AG04450 (cell line): ENCODE measurements around the gene AGBL5. TPM values are rescaled to one million over a fixed set of nuclear protein-coding genes. Genes with fewer than 3 reads are reported as not detected.
A peak's percentile ranks its signal among the peaks of the same experiment; 100 is the strongest.

Experiments
- CTCF ChIA-PET: fragments of 300-600, 350-600 bp; formaldehyde crosslinking; extraction: SDS; loops from one replicate; lab custom pipeline; 2022; ENCODE audit warnings: antibody characterized with exemption, inconsistent platforms; lab: Charles Lee
- POLR2A ChIA-PET: fragments of 350-600 bp; formaldehyde crosslinking; extraction: SDS; loops from one replicate; lab custom pipeline; 2021; ENCODE audit warnings: antibody characterized with exemption, inconsistent platforms; lab: Yijun Ruan, JAX
- DNase-seq: peaks from one replicate; pipeline ENCODE4 v3.0.0-alpha.2; 2011; ENCODE audit warnings: low read depth, low spot score
- H3K27ac ChIP-seq: one replicate; pipeline ENCODE4 v1.5.1; 2012; ENCODE audit warnings: low read depth, low read length, control low read depth
- H3K27me3 ChIP-seq: one replicate; pipeline ENCODE4 v1.6.0; 2012; ENCODE audit warnings: low read length; ENCODE audit not compliant: control insufficient read depth, insufficient read depth
- H3K4me3 ChIP-seq: 2 replicates; pipeline ENCODE4 v1.5.1; 2011; ENCODE audit warnings: mild to moderate bottlenecking, low read depth, low read length, control low read depth
- H3K9me3 ChIP-seq: 2 replicates; pipeline ENCODE4 v1.5.1; 2012; ENCODE audit warnings: low read length; ENCODE audit not compliant: control insufficient read depth, insufficient read depth
- CTCF ChIP-seq: IDR thresholded peaks from 2 replicates; pipeline ENCODE4 v1.5.1; 2011; ENCODE audit warnings: low read depth, low read length, control low read depth, inconsistent platforms
- polyA plus RNA-seq: library from polyadenylated mRNA; depleted of rRNA; stranded (reverse); fragments of >200 nt; gene quantifications from 2 replicates; pipeline ENCODE4 v1.2.3, GENCODE V29; 2011

The AGBL5 gene
- polyA plus RNA-seq, 1 experiment, result 40.9 TPM

- POLR2A ChIA-PET, result interaction anchor here (0.8 kb wide), 1 partner anchor 30 kb away, joined by 4 read pairs; no protein-coding TSS in a partner anchor
- CTCF ChIA-PET, result interaction anchor here (0.7 to 1.0 kb wide), 2 partner anchors 9 to 13 kb away, joined by 3 to 4 read pairs; no protein-coding TSS in a partner anchor
- no peak overlapping the region for H3K4me3 ChIP-seq
- no peaks in the 10 kb centered on the region for H3K9me3 ChIP-seq
- H3K27me3 ChIP-seq, result no peaks in the 10 kb centered on the region
- no peak for DNase-seq
- TF ChIP-seq CTCF, result no peak
- no peak overlapping the region for H3K27ac ChIP-seq
These were observed 26.1 kb upstream of the AGBL5 start for GRCh38 chr2:27025281-27025800.

DNA sequence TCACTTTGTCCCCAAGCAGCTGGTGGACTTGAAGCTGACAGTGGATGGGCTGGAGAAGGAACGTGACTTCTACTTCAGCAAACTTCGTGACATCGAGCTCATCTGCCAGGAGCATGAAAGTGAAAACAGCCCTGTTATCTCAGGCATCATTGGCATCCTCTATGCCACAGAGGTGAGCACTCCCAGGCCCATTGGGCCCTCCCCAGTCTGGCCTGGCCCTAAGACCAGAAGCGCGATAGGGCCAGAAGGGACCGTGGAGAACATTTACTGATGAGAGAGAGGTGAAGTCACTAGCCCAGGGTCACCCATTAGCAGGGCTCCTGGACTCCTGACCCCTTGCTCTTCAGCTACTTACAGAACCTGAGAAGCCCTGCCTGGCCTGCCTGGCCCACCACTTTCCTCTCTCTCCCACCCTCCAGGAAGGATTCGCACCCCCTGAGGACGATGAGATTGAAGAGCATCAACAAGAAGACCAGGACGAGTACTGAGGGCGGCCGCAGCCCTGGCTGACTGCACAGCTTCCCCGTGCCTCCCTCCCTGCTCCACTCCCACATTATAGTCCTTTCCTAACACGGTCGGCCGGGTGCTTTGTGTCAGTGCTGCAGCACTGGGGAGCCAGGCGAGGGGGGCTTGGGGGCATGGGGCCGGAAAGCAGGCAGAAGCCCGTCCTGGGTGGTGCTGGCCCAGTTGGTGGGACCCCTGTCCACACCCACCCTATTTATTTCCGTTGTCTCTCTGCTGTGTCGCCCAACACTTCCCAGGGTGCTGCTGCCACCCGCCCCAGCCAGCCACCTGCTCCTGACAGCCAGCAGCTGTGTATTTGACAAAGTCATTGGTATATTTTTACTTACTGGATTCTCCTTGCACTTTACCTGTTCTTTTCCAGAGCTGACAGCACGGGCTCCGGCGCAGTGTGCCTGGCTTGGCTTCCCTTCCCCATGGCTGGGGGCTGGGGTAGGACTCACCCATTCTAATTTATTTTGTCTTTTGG is 25.3 kb upstream of the AGBL5 start:
- CTCF ChIA-PET, result interaction anchor here (0.7 to 1.2 kb wide), 2 partner anchors 13 to 64 kb away, joined by 3 to 4 read pairs; no protein-coding TSS in a partner anchor

DNA sequence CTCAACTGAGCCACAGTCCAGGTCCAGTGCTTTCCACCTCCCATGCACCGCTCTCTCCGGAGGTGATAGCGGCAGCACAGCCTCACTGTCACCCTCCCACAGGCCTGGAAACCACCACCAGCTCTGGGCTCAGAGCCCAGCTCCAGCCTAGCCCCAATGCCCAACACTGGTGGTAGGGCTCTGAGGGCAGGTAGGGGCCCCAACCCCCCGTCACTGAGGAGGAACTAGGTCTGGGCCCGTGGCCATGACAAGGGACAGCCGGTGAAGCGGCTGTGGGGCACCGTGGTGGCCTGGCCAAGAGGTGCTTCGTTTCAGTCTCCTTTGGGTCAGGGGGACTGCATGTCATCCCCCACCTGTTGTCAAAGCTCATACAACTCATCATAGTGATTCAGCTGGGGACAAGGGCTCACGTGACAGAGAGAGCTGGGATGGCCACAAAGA is 24.2 kb upstream of the AGBL5 start:
- no peak for TF ChIP-seq CTCF
- no peak for DNase-seq
- Histone ChIP-seq H3K27me3 (no peaks in the 10 kb centered on the region), H3K9me3 (no peaks in the 10 kb centered on the region), H3K4me3 (no peak overlapping the region), H3K27ac (no peak overlapping the region)
- CTCF ChIA-PET, result interaction anchor here (1.2 kb wide), 1 partner anchor 66 kb away, joined by 4 read pairs; no protein-coding TSS in a partner anchor
- POLR2A ChIA-PET, result no interaction called here

More for the DNA sequence above, 25.3 kb upstream of the AGBL5 start:
- Histone ChIP-seq H3K27me3 (no peaks in the 10 kb centered on the region), H3K9me3 (no peaks in the 10 kb centered on the region), H3K27ac (no peak overlapping the region), H3K4me3 (no peak overlapping the region)
- POLR2A ChIA-PET, result interaction anchor here (0.8 kb wide), 1 partner anchor 29 kb away, joined by 4 read pairs; no protein-coding TSS in a partner anchor
- DNase-seq, result no peak
- no peak for TF ChIP-seq CTCF

- Histone ChIP-seq H3K9me3 (no peaks in the 10 kb centered on the region; the same call in 1 of the 2 replicates), H3K4me3 (no peak overlapping the region), H3K27me3 (no peaks in the 10 kb centered on the region), H3K27ac (peak overlapping the region; percentile 11)
- ChIA-PET POLR2A (no interaction called here), CTCF (interaction anchor here (0.9 to 1.3 kb wide), 2 partner anchors 12 to 183 kb away, joined by 5 to 8 read pairs; no protein-coding TSS in a partner anchor)
- no peak for TF ChIP-seq CTCF
- DNase-seq, result no peak
These were observed 22.4 kb upstream of the AGBL5 start for GRCh38 chr2:27029051-27029450.
